Endothelial cell of umbilical vein (primary cell): ENCODE results near the gene EXT2.

ENCODE experiments used
- CTCF ChIP-seq, 2 donors: IDR thresholded peaks; 1 replicate in 1 of 2; 2 replicates in 1 of 2; pipeline ENCODE4 v1.5.1; 2011; ENCODE audit warnings: low read length in 2 of 2, mild to moderate bottlenecking in 2 of 2, moderate library complexity in 2 of 2, control low read depth in 1 of 2, inconsistent platforms in 1 of 2, low read depth in 1 of 2; ENCODE audit not compliant: insufficient read depth in 1 of 2; ENCODE audit errors: extremely low read depth in 1 of 2
- EZH2 ChIP-seq: IDR thresholded peaks from 2 replicates; pipeline ENCODE4 v1.6.1; 2012; ENCODE audit warnings: borderline replicate concordance, low read depth, mild to moderate bottlenecking, moderate library complexity, low read length, inconsistent platforms; ENCODE audit not compliant: severe bottlenecking
- GATA2 ChIP-seq: IDR thresholded peaks from 2 replicates; pipeline ENCODE4 v1.7.0; 2011; ENCODE audit warnings: low read depth, mild to moderate bottlenecking, moderate library complexity, mixed read lengths, low read length; ENCODE audit not compliant: insufficient read length, insufficient read depth

- no peak for TF ChIP-seq EZH2
- no peak for TF ChIP-seq CTCF (IDR thresholded peaks at IDR 0.05; ENCODE audit: extremely low read depth in 1 of 2, insufficient read depth in 1 of 2, low read depth in 1 of 2, low read length in 2 of 2)
- TF ChIP-seq GATA2: no peak
Observed at GRCh38 chr11:44088377-44088776, 7.1 kb upstream of the EXT2 start.
